ENCODE measurements around the gene SH3RF3.

- TF ChIP-seq CTCF (IDR thresholded peaks at IDR 0.05): no peak
- TF ChIP-seq POLR2AphosphoS5 (IDR thresholded peaks at IDR 0.05): no peak
- no peak for TF ChIP-seq POLR2A (IDR thresholded peaks at IDR 0.05)
These were observed 127.9 kb downstream of the SH3RF3 start for GRCh38 chr2:109256921-109257320.
